Measurements from ENCODE around the gene SYT12. TPM values are rescaled to one million over a fixed set of nuclear protein-coding genes. Genes with fewer than 3 reads are reported as not detected.

SYT12 gene
- total and polyA plus RNA-seq, 4 donors = 0.47 to 12.1 (median 1.4) TPM

DNA sequence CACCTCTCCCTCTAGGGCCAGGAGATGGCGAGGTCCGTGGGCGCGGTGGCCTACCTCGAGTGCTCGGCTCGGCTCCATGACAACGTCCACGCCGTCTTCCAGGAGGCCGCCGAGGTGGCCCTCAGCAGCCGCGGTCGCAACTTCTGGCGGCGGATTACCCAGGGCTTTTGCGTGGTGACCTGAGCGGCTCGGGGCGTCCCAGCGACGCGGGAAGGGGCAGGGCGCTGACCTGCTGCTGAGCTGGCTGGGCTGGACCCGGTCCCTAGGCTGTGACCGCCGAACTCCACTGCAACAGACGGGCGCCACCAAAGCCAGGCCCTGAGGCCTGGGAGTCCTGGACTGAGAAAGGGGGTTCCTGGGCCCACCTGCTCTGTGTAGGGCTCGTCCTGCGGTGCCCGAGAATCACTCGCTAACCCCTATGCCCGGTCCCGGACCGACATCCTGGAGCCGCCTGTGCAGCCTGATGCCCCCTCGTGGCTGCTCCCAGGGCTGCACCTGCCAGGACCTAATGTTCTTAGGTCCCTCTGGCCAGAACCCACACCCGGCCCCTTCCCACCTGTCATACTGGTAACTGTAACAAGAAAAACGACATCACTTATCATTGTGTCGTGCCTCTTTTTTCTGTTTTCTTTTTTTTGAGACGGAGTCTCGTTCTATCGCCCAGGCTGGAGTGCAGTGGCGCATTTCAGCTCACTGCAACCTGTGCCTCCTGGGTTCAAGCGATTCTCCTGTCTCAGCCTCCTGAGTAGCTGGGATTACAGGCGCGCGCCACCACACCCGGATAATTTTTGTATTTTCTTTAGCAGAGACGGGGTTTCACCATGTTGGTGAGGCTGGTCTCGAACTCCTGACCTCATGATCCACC, 48.7 kb downstream of the SYT12 start:
- TF ChIP-seq RXRA (IDR thresholded peaks at IDR 0.05) (no peak), HNF4G (IDR thresholded peaks at IDR 0.05) (no peak), RAD21 (IDR thresholded peaks at IDR 0.05) (peak; percentile 81 to 85), TAF1 (conservative IDR thresholded peaks at IDR 0.05) (no peak)
- TF ChIP-seq, protein P1, sequence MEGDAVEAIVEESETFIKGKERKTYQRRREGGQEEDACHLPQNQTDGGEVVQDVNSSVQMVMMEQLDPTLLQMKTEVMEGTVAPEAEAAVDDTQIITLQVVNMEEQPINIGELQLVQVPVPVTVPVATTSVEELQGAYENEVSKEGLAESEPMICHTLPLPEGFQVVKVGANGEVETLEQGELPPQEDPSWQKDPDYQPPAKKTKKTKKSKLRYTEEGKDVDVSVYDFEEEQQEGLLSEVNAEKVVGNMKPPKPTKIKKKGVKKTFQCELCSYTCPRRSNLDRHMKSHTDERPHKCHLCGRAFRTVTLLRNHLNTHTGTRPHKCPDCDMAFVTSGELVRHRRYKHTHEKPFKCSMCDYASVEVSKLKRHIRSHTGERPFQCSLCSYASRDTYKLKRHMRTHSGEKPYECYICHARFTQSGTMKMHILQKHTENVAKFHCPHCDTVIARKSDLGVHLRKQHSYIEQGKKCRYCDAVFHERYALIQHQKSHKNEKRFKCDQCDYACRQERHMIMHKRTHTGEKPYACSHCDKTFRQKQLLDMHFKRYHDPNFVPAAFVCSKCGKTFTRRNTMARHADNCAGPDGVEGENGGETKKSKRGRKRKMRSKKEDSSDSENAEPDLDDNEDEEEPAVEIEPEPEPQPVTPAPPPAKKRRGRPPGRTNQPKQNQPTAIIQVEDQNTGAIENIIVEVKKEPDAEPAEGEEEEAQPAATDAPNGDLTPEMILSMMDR (IDR thresholded peaks at IDR 0.05; ENCODE audit: low read depth, low read length, missing input control) = peak; percentile 92
- peak; percentile 80 for DNase-seq (ENCODE audit: low spot score)
- Histone ChIP-seq H3K27ac (ENCODE audit: low read depth in 1 of 2, low read length in 2 of 2) (peak overlapping the region; percentile 19 to 30), H3K9me3 (ENCODE audit: control insufficient read depth in 4 of 4, low read length in 3 of 4) (no peaks in the 10 kb centered on the region), H3K36me3 (ENCODE audit: control insufficient read depth in 4 of 4, insufficient read depth in 3 of 4, low read depth in 1 of 4, low read length in 3 of 4) (peaks cover 0 to 10% (median 2%) of the 10 kb centered on the region in 4 donors), H3K27me3 (ENCODE audit: control insufficient read depth in 4 of 4, insufficient read depth in 4 of 4, low read length in 3 of 4) (no peaks in the 10 kb centered on the region), H3K4me1 (ENCODE audit: control insufficient read depth in 4 of 4, insufficient read depth in 4 of 4, low read length in 3 of 4) (peaks cover 2 to 14% (median 9%) of the 10 kb centered on the region in 4 donors), H3K9ac (ENCODE audit: low read depth in 1 of 2, low read length in 2 of 2) (no peak overlapping the region), H3K4me3 (ENCODE audit: low read depth in 1 of 3, low read length in 3 of 3) (peak overlapping the region in 1 of 3 donors; percentile 32)
- 34% methylated on average over 53 of the region's 53 CpGs for WGBS

DNA sequence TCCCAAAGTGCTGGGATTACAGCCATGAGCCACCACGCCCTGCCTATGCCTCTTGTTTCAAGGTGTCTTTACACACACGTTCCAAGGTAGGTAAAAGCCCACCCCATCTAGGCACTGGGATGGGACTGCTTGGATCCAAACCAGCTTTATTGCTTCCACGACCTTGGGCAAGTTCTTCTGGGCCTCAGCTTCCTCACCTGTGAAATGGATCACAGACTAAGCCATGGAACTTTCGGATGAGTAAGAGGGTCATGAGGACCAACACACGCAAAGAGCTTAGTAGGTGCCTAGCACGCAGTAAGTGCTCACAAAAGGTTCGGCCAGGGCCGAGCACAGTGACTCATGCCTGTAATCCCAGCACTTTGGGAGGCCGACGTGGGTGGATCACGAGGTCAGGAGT, 49.4 kb downstream of the SYT12 start:
- TF ChIP-seq YY1 (IDR thresholded peaks at IDR 0.05) = no peak
- no peak for TF ChIP-seq TAF1 (conservative IDR thresholded peaks at IDR 0.05)
- TF ChIP-seq, protein P2, sequence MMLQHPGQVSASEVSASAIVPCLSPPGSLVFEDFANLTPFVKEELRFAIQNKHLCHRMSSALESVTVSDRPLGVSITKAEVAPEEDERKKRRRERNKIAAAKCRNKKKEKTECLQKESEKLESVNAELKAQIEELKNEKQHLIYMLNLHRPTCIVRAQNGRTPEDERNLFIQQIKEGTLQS (IDR thresholded peaks at IDR 0.05) = no peak
- TF ChIP-seq SP1 (IDR thresholded peaks at IDR 0.05) = no peak
- TF ChIP-seq, protein P3, sequence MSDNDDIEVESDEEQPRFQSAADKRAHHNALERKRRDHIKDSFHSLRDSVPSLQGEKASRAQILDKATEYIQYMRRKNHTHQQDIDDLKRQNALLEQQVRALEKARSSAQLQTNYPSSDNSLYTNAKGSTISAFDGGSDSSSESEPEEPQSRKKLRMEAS (IDR thresholded peaks at IDR 0.05) = no peak
- no peak for TF ChIP-seq NR2F2 (IDR thresholded peaks at IDR 0.05)
- TF ChIP-seq, protein P1 (IDR thresholded peaks at IDR 0.05; ENCODE audit: low read depth, low read length, missing input control) = no peak
- no peak for TF ChIP-seq GABPA (IDR thresholded peaks at IDR 0.05 in 1 of 2, conservative IDR thresholded peaks at IDR 0.05 in 1 of 2)
- no peak for TF ChIP-seq EGR1 (IDR thresholded peaks at IDR 0.05; ENCODE audit: low read depth in 2 of 2)
- Histone ChIP-seq H3K9ac (ENCODE audit: low read depth in 1 of 2, low read length in 2 of 2) (no peak overlapping the region), H3K9me3 (ENCODE audit: control insufficient read depth in 4 of 4, low read length in 3 of 4) (no peaks in the 10 kb centered on the region), H3K27me3 (ENCODE audit: control insufficient read depth in 4 of 4, insufficient read depth in 4 of 4, low read length in 3 of 4) (no peaks in the 10 kb centered on the region), H3K27ac (ENCODE audit: low read depth in 1 of 2, low read length in 2 of 2) (no peak overlapping the region), H3K36me3 (ENCODE audit: control insufficient read depth in 4 of 4, insufficient read depth in 3 of 4, low read depth in 1 of 4, low read length in 3 of 4) (peaks cover 0 to 4% (median 2%) of the 10 kb centered on the region in 4 donors), H3K4me1 (ENCODE audit: control insufficient read depth in 4 of 4, insufficient read depth in 4 of 4, low read length in 3 of 4) (peaks cover 2 to 14% (median 9%) of the 10 kb centered on the region in 4 donors), H3K4me3 (ENCODE audit: low read depth in 1 of 3, low read length in 3 of 3) (no peak overlapping the region)
- DNase-seq (ENCODE audit: low spot score) = no peak
- WGBS = 91% methylated on average over 11 of the region's 11 CpGs
